Adrenal gland (tissue), 5 donors: ENCODE results near the gene CBFA2T3.
"Not testable (repeated sequence)": the region's sequence is repeated elsewhere in the genome, so short reads cannot be mapped to it uniquely, and the experiment has no call there.

Source experiments
- POLR2A ChIP-seq, 2 donors: fragments of 450-650 bp; IDR thresholded peaks; one replicate each; pipeline ENCODE4 v1.6.1; 2017; ENCODE audit warnings: antibody characterized with exemption in 2 of 2, mild to moderate bottlenecking in 2 of 2, moderate library complexity in 1 of 2
- TF ChIP-seq, protein P1 (sequence below), 6 experiments: fragments of 450-650 bp in 4 of 6; fragments of 200-600 bp in 2 of 6; sonication (generic) in 1 of 6; IDR thresholded peaks; 1 replicate in 5 of 6; 2 replicates in 1 of 6; pipeline versions ENCODE4 v1.5.1 to v1.8.0; 2016 to 2021; ENCODE audit warnings: antibody characterized with exemption in 6 of 6, mild to moderate bottlenecking in 2 of 6, moderate library complexity in 1 of 6
- donor health status: DM: no; HTN: no; CAD: no.

DNA sequence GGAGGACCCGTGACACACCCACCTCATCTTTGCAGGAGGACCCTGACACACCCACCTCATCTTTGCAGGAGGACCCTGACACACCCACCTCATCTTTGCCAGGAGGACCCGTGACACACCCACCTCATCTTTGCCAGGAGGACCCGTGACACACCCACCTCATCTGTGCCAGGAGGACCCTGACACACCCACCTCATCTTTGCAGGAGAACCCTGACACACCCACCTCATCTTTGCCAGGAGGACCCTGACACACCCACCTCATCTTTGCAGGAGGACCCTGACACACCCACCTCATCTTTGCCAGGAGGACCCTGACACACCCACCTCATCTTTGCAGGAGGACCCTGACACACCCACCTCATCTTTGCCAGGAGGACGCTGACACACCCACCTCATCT lies 31.8 kb upstream of the CBFA2T3 start:
- TF ChIP-seq, protein P1, sequence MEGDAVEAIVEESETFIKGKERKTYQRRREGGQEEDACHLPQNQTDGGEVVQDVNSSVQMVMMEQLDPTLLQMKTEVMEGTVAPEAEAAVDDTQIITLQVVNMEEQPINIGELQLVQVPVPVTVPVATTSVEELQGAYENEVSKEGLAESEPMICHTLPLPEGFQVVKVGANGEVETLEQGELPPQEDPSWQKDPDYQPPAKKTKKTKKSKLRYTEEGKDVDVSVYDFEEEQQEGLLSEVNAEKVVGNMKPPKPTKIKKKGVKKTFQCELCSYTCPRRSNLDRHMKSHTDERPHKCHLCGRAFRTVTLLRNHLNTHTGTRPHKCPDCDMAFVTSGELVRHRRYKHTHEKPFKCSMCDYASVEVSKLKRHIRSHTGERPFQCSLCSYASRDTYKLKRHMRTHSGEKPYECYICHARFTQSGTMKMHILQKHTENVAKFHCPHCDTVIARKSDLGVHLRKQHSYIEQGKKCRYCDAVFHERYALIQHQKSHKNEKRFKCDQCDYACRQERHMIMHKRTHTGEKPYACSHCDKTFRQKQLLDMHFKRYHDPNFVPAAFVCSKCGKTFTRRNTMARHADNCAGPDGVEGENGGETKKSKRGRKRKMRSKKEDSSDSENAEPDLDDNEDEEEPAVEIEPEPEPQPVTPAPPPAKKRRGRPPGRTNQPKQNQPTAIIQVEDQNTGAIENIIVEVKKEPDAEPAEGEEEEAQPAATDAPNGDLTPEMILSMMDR (IDR thresholded peaks at IDR 0.05) = not testable (repeated sequence)
- TF ChIP-seq POLR2A (IDR thresholded peaks at IDR 0.05) = not testable (repeated sequence)
